Upper lobe of right lung (tissue), 1 donor: Measurements from ENCODE around the gene CDCP2. TPM values are rescaled to one million over a fixed set of nuclear protein-coding genes. Genes with fewer than 3 reads are reported as not detected.
"Not testable (repeated sequence)": the region's sequence is repeated elsewhere in the genome, so short reads cannot be mapped to it uniquely, and the experiment has no call there.

Source experiments
- ATAC-seq: fragments of 200-7000 bp; cut with Tn5 transposase; one replicate; pipeline ENCODE4 v1.9.1; 2020; ENCODE audit warnings: mild to moderate bottlenecking, moderate library complexity
- DNase-seq: peaks from one replicate; pipeline ENCODE4 v3.0.0-alpha.2; 2020
- H3K27ac ChIP-seq: fragments of 200-600 bp; one replicate; pipeline ENCODE4 v1.8.0; 2022
- H3K27me3 ChIP-seq: fragments of 200-600 bp; one replicate; pipeline ENCODE4 v1.8.0; 2022; ENCODE audit warnings: mild to moderate bottlenecking
- H3K36me3 ChIP-seq: fragments of 200-600 bp; one replicate; pipeline ENCODE4 v1.8.0; 2022
- H3K4me1 ChIP-seq: fragments of 200-600 bp; one replicate; pipeline ENCODE4 v1.8.0; 2022
- H3K4me3 ChIP-seq: fragments of 200-600 bp; one replicate; pipeline ENCODE4 v1.8.0; 2022; ENCODE audit warnings: mild to moderate bottlenecking
- H3K9me3 ChIP-seq: fragments of 200-600 bp; one replicate; pipeline ENCODE4 v1.8.0; 2022
- intact Hi-C: fragments of 100-400 bp; cut with DNase I; formaldehyde crosslinking; loops from one replicate; pipeline ENCODE4 v1.11.0; 2022
- total RNA-seq: library from RNA; stranded (reverse); fragmentation: NEBNext Ultra II Directional; extraction: Animal tissue kit (Norgen Biotek cat#: 25700); gene quantifications from one replicate; pipeline ENCODE4 v1.2.1, GENCODE V29; 2021
- TF ChIP-seq, protein P1 (sequence below): fragments of 200-600 bp; IDR thresholded peaks from one replicate; pipeline ENCODE4 v1.8.0; 2022; ENCODE audit warnings: antibody characterized with exemption
- donor health status: DM: no; HTN: yes; CAD: no; lungs with severe emphysema.

Gene CDCP2
- total RNA-seq, 1 donor from 2014 or later, result 0.35 TPM

DNA sequence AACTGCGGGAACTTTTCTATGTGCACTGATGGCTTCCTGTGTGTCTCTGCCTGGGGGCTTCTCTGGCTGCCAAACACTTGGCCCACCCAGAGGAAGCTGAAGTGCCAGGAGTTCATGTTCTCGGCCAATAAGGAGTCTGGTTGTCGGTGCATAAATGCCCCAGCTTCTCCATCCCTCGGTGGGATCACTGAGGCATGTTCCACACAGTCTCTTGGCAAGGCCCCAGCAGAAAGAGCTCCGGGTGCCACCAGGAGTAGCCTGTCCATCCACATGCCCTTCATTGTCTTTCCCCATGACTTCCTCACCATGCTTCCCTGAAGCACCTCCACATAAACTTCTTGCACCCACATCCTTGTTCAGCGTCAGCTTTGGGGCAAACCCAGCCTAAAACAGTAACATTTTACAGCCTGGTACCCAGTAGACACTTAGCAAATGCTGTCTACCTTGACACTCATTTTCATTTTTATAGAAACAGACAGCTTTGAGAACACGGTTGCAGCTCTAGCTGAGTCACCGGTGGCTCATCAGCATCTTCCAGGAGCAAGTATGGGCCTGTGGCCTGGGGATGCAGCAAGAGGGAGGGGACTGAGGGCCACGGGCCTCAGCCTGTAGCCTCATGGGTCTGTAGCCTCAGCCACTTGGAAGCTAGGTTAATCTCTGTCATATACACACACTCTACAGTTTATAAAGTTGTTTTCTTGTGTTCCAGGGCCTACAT, 14.8 kb upstream of the CDCP2 start:
- no peaks in the 10 kb centered on the region for H3K36me3 ChIP-seq
- no peak overlapping the region for H3K4me3 ChIP-seq
- no peaks in the 10 kb centered on the region for H3K4me1 ChIP-seq
- TF ChIP-seq, protein P1, sequence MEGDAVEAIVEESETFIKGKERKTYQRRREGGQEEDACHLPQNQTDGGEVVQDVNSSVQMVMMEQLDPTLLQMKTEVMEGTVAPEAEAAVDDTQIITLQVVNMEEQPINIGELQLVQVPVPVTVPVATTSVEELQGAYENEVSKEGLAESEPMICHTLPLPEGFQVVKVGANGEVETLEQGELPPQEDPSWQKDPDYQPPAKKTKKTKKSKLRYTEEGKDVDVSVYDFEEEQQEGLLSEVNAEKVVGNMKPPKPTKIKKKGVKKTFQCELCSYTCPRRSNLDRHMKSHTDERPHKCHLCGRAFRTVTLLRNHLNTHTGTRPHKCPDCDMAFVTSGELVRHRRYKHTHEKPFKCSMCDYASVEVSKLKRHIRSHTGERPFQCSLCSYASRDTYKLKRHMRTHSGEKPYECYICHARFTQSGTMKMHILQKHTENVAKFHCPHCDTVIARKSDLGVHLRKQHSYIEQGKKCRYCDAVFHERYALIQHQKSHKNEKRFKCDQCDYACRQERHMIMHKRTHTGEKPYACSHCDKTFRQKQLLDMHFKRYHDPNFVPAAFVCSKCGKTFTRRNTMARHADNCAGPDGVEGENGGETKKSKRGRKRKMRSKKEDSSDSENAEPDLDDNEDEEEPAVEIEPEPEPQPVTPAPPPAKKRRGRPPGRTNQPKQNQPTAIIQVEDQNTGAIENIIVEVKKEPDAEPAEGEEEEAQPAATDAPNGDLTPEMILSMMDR, result no peak
- no peaks in the 10 kb centered on the region for H3K27me3 ChIP-seq
- no peaks in the 10 kb centered on the region for H3K9me3 ChIP-seq
- intact Hi-C loops, result no loop called here
- H3K27ac ChIP-seq, result no peak overlapping the region
- ATAC-seq, result no peak
- DNase-seq, result no peak

- H3K27me3 ChIP-seq, H3K9me3 ChIP-seq, H3K4me1 ChIP-seq, H3K36me3 ChIP-seq, H3K27ac ChIP-seq, ATAC-seq, intact Hi-C loops, DNase-seq, H3K4me3 ChIP-seq: not testable (repeated sequence)
These were observed 13.6 kb upstream of the CDCP2 start for GRCh38 chr1:54166357-54166756.

- ATAC-seq, result no peak
- intact Hi-C loops, result no loop called here
These were observed 12.3 kb upstream of the CDCP2 start for GRCh38 chr1:54165146-54165545.

DNA sequence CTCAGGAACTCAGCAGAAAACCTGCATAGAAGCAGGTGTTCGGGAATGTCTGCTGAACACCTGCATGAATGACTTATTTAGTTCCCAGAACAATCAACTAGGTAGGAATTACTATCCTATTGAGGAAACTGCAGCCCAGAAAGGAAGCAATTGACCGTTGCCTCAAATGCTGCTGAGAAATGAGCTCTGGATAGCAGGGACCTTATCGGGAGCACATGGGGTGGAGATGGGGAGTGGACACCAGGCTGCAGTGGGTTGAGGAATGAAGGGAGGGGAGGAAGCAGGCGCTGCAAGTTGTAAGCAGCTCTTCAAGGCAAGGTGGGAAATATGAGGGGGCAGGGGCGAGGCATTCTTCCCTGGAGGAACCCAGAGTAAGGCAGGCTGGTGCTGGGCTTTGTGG, 10.8 kb upstream of the CDCP2 start:
- DNase-seq (no peak), ATAC-seq (no peak)
- intact Hi-C loops, result no loop called here

More at GRCh38 chr1:54165146-54165545, 12.3 kb upstream of the CDCP2 start:
- Histone ChIP-seq H3K36me3 (no peaks in the 10 kb centered on the region), H3K27me3 (no peaks in the 10 kb centered on the region), H3K4me3 (no peak overlapping the region), H3K27ac (no peak overlapping the region), H3K9me3 (no peaks in the 10 kb centered on the region), H3K4me1 (peaks cover 1% of the 10 kb centered on the region)
- TF ChIP-seq, protein P1, result no peak
- no peak for DNase-seq

DNA sequence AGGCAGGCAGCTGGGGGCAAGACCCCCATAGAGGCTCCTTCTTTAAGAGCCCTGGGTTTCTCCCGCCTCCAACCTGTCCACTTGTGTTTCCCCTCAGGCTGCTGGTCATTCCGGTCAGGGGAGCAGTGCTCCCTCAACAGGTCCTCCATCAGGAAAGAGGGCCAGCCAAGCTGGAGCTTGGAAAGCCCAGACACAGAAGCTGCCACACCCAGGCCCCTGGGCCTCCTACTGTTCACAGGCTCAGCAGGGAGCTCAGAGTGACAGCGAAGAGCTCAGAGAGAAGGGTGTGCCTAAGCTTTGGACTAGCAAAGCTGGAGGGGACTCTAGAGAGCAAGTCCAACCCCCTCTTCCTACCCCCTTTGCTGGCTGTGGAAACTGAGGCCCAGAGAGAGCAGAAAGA, 10.3 kb upstream of the CDCP2 start:
- peak; percentile 23 for DNase-seq
- intact Hi-C loops, result no loop called here

More for the DNA sequence above, 10.8 kb upstream of the CDCP2 start:
- peaks cover 5% of the 10 kb centered on the region for H3K4me1 ChIP-seq
- H3K4me3 ChIP-seq, result no peak overlapping the region
- no peak overlapping the region for H3K27ac ChIP-seq
- TF ChIP-seq, protein P1, result no peak
- no peaks in the 10 kb centered on the region for H3K9me3 ChIP-seq
- H3K36me3 ChIP-seq, result no peaks in the 10 kb centered on the region
- no peaks in the 10 kb centered on the region for H3K27me3 ChIP-seq

DNA sequence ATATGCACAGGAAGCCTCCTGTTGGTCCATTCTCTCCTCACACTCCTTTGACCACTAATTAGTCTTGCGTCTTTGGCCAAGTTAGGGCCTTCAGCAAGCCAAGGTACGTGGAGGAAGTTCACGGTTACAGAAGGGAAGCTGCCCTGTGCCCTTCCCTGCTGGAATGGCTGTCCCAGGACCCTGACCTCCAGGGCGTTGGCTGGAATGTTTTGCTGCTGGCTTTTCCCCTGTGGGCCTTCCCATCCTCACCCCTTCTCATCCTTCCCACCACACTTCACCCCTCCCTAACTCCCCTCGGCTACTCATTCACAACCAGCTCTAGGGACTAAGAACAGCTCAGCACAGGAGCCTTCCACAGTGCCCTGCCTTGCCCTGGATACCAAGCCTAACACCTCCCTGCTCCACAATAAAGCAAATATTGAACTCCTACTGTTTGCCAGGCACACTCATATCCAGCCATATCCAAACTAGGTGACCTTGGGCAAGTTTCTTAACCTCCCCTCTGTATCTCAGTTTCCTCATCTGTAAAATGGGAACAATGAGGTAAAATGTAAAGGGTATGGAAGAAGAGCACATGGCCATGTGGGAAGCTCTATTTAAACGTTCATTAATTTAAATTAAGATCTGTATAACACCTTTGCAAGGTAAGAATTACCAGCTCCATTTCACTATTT, 8.8 kb upstream of the CDCP2 start:
- Histone ChIP-seq H3K27ac (no peak overlapping the region), H3K27me3 (no peaks in the 10 kb centered on the region), H3K4me1 (peaks cover 5% of the 10 kb centered on the region), H3K4me3 (no peak overlapping the region), H3K9me3 (no peaks in the 10 kb centered on the region), H3K36me3 (no peaks in the 10 kb centered on the region)
- intact Hi-C loops, result no loop called here
- TF ChIP-seq, protein P1, result no peak
- DNase-seq (peak; percentile 18), ATAC-seq (no peak)

More for the DNA sequence above, 10.3 kb upstream of the CDCP2 start:
- H3K36me3 ChIP-seq, result no peaks in the 10 kb centered on the region
- no peak overlapping the region for H3K4me3 ChIP-seq
- peaks cover 5% of the 10 kb centered on the region for H3K4me1 ChIP-seq
- no peaks in the 10 kb centered on the region for H3K27me3 ChIP-seq
- H3K27ac ChIP-seq, result no peak overlapping the region
- TF ChIP-seq, protein P1, result no peak
- no peaks in the 10 kb centered on the region for H3K9me3 ChIP-seq
- ATAC-seq, result no peak
